GOT3 (cell line): ENCODE results near the gene AP1S1.

ENCODE experiments used
- DNase-seq: peaks from one replicate; lab custom pipeline; 2025; ENCODE audit warnings: mixed read lengths; lab: John Stamatoyannopoulos, UW

The AP1S1 gene

GRCh38 chr7:101156866-101157589, 2.8 kb downstream of the AP1S1 start:
- no peak for DNase-seq

- DNase-seq, result no peak
These were observed 5.7 kb downstream of the AP1S1 start for GRCh38 chr7:101159696-101160674.

GRCh38 chr7:101160910-101161309, 6.6 kb downstream of the AP1S1 start:
- no peak for DNase-seq

GRCh38 chr7:101161692-101162471, 7.6 kb downstream of the AP1S1 start:
- no peak for DNase-seq

GRCh38 chr7:101162551-101163278, 8.4 kb downstream of the AP1S1 start:
- DNase-seq, result no peak

GRCh38 chr7:101163279-101164070, 9.2 kb downstream of the AP1S1 start:
- no peak for DNase-seq

- DNase-seq, result no peak
These were observed 10.0 kb downstream of the AP1S1 start for GRCh38 chr7:101164071-101164840.

GRCh38 chr7:101165075-101165957, 11.0 kb downstream of the AP1S1 start, which contains the start of gene VGF:
Gene VGF, minus strand, starts transcription at chr7:101165569. Its CDS starts 726 bp downstream, at chr7:101164843.
- peak; percentile 65 for DNase-seq

GRCh38 chr7:101165958-101166647, 11.8 kb downstream of the AP1S1 start:
- no peak for DNase-seq

GRCh38 chr7:101166648-101166908, 12.3 kb downstream of the AP1S1 start:
- no peak for DNase-seq

- no peak for DNase-seq
These were observed 12.8 kb downstream of the AP1S1 start for GRCh38 chr7:101166909-101167644.

GRCh38 chr7:101167645-101168411, 13.6 kb downstream of the AP1S1 start:
- no peak for DNase-seq

GRCh38 chr7:101168412-101169049, 14.3 kb downstream of the AP1S1 start:
- DNase-seq, result no peak

- DNase-seq, result no peak
These were observed 15.0 kb downstream of the AP1S1 start for GRCh38 chr7:101169110-101169837.

GRCh38 chr7:101169838-101170551, 15.7 kb downstream of the AP1S1 start:
- no peak for DNase-seq
